Upper lobe of left lung (tissue), 6 donors: ENCODE data around the gene ZNF618. TPM values are rescaled to one million over a fixed set of nuclear protein-coding genes. Genes with fewer than 3 reads are reported as not detected.

ENCODE experiments used
- ATAC-seq, 2 donors: fragments of 200-7000 bp; cut with Tn5 transposase; one replicate each; pipeline ENCODE4 v1.9.1; 2022; ENCODE audit warnings: mild to moderate bottlenecking in 2 of 2, moderate library complexity in 2 of 2; ENCODE audit not compliant: low FRiP score in 2 of 2
- DNase-seq, 2 donors: peaks; one replicate each; pipeline ENCODE4 v3.0.0-alpha.2; 2019 to 2020
- H3K27ac ChIP-seq, 4 donors: fragments of 200-600 bp; sonication (generic); one replicate each; pipeline ENCODE4 v1.5.1; 2016 to 2019
- H3K27me3 ChIP-seq, 4 donors: fragments of 200-600 bp; sonication (generic); one replicate each; pipeline ENCODE4 v1.5.1; 2017 to 2019
- H3K36me3 ChIP-seq, 4 donors: fragments of 200-600 bp; sonication (generic); one replicate each; pipeline ENCODE4 v1.5.1; 2016 to 2019
- H3K4me1 ChIP-seq, 4 donors: fragments of 200-600 bp; sonication (generic); one replicate each; pipeline ENCODE4 v1.5.1; 2018 to 2019
- H3K4me3 ChIP-seq, 4 donors: fragments of 200-600 bp; sonication (generic); one replicate each; pipeline ENCODE4 v1.5.1; 2017 to 2019; ENCODE audit warnings: mild to moderate bottlenecking in 2 of 4, moderate library complexity in 1 of 4
- H3K9me3 ChIP-seq, 4 donors: fragments of 200-600 bp; sonication (generic); one replicate each; pipeline ENCODE4 v1.5.1; 2018 to 2019
- EP300 ChIP-seq, 4 donors: sonication (generic); formaldehyde crosslinking; IDR thresholded peaks; one replicate each; pipeline ENCODE4 v1.5.1; 2017; ENCODE audit warnings: antibody characterized with exemption in 4 of 4, control low read depth in 2 of 4
- POLR2A ChIP-seq, 4 donors: fragments of 450-650 bp; IDR thresholded peaks; one replicate each; pipeline ENCODE4 v1.5.1; 2016 to 2017; ENCODE audit warnings: antibody characterized with exemption in 4 of 4, mild to moderate bottlenecking in 2 of 4
- POLR2AphosphoS5 ChIP-seq, 2 donors: sonication (generic); formaldehyde crosslinking; IDR thresholded peaks; one replicate each; pipeline ENCODE4 v1.5.1; 2017; ENCODE audit warnings: antibody characterized with exemption in 2 of 2
- WGBS, 2 donors: methylation state at CpG; one replicate each; pipeline ENCODE4 v1.1.5; 2017 to 2018; 5-methylcytosine and 5-hydroxymethylcytosine counted together
- total RNA-seq, 6 donors: library from RNA; depleted of rRNA in 4 of 6; stranded (reverse); fragments of >200 nt in 4 of 6; gene quantifications; one replicate each; pipeline versions ENCODE4 v1.1.0 to v1.2.1, GENCODE V29; 2016 to 2021
- TF ChIP-seq, protein P1 (sequence below), 6 experiments: fragments of 450-650 bp in 4 of 6; fragments of 200-600 bp in 2 of 6; sonication (generic) in 2 of 6; IDR thresholded peaks; one replicate each; pipeline ENCODE4 v1.5.1; 2016 to 2019; ENCODE audit warnings: antibody characterized with exemption in 6 of 6
- donor health status: DM: no; HTN: no; CAD: no; lungs with moderate emphysema.
- donor health status: DM: no; HTN: yes; CAD: no; lungs with severe emphysema.

ZNF618 gene
- total RNA-seq, 6 donors from 2014 or later, result 3.2 to 11.6 (median 9.1) TPM

DNA sequence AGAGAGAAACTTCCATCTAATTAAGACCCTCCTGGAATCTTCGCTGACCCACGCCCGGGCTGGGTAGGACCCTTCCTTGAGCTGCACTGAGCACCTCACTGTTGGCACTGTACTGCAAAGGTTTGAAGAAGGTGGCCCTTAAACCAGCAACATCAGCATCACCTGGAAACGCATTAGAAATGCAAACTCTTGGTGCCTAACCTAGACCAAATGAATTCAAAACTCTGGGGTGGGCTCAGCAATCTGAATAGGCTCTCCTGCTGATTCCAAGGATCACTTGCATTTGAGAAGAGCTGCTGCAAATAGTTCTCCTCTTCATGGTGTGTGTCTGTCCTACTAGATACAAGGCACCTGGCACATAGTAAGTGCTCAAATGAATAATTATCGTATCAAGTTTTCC is 2.7 kb upstream of the ZNF618 start:
- no peaks in the 10 kb centered on the region for H3K36me3 ChIP-seq
- no peaks in the 10 kb centered on the region for H3K9me3 ChIP-seq
- no peak overlapping the region for H3K27ac ChIP-seq
- no peak for DNase-seq
- ATAC-seq, result no peak
- H3K4me1 ChIP-seq, result peaks cover 6 to 14% (median 14%) of the 10 kb centered on the region in 4 donors
- TF ChIP-seq, protein P1, sequence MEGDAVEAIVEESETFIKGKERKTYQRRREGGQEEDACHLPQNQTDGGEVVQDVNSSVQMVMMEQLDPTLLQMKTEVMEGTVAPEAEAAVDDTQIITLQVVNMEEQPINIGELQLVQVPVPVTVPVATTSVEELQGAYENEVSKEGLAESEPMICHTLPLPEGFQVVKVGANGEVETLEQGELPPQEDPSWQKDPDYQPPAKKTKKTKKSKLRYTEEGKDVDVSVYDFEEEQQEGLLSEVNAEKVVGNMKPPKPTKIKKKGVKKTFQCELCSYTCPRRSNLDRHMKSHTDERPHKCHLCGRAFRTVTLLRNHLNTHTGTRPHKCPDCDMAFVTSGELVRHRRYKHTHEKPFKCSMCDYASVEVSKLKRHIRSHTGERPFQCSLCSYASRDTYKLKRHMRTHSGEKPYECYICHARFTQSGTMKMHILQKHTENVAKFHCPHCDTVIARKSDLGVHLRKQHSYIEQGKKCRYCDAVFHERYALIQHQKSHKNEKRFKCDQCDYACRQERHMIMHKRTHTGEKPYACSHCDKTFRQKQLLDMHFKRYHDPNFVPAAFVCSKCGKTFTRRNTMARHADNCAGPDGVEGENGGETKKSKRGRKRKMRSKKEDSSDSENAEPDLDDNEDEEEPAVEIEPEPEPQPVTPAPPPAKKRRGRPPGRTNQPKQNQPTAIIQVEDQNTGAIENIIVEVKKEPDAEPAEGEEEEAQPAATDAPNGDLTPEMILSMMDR (IDR thresholded peaks at IDR 0.05), result no peak
- TF ChIP-seq POLR2AphosphoS5 (IDR thresholded peaks at IDR 0.05), result no peak
- TF ChIP-seq EP300 (IDR thresholded peaks at IDR 0.05), result no peak
- TF ChIP-seq POLR2A (IDR thresholded peaks at IDR 0.05), result no peak
- 90 to 96% methylated on average over 5 of the region's 5 CpGs for WGBS, 2 donors
- no peaks in the 10 kb centered on the region for H3K27me3 ChIP-seq
- no peak overlapping the region for H3K4me3 ChIP-seq

DNA sequence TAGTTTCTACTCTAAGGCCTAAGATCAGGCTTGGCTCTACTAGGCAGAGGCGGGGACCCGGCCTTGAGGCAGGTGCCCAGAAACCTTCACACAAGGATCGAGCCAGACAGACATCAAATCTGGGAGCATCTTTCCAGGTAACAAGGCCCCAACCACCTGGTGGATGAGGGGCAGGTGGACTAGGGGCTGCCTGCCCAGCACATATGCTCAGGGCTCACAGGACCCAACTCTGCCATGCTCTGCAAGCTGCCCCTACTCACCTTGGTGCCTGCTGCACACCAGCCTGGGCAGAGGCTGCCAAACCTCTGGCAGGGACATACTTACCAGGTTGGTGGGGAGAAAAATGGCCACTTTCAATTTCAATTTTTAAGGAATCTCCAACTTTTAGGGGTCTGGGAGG is 2.2 kb upstream of the ZNF618 start:
- H3K36me3 ChIP-seq, result no peaks in the 10 kb centered on the region
- 96% methylated on average over 3 of the region's 3 CpGs; no CpG with 5 or more reads in 1 of the 2 donors for WGBS, 2 donors
- no peak overlapping the region for H3K27ac ChIP-seq
- no peaks in the 10 kb centered on the region for H3K9me3 ChIP-seq
- H3K27me3 ChIP-seq, result no peaks in the 10 kb centered on the region
- peak in 1 of 2 donors; percentile 24 for DNase-seq
- peak in 1 of 2 donors; percentile 50 for ATAC-seq
- TF ChIP-seq EP300 (IDR thresholded peaks at IDR 0.05) (no peak), POLR2AphosphoS5 (IDR thresholded peaks at IDR 0.05) (no peak), POLR2A (IDR thresholded peaks at IDR 0.05) (no peak)
- TF ChIP-seq, protein P1 (IDR thresholded peaks at IDR 0.05), result no peak
- no peak overlapping the region for H3K4me3 ChIP-seq
- H3K4me1 ChIP-seq, result peaks cover 6 to 19% (median 14%) of the 10 kb centered on the region in 4 donors

DNA sequence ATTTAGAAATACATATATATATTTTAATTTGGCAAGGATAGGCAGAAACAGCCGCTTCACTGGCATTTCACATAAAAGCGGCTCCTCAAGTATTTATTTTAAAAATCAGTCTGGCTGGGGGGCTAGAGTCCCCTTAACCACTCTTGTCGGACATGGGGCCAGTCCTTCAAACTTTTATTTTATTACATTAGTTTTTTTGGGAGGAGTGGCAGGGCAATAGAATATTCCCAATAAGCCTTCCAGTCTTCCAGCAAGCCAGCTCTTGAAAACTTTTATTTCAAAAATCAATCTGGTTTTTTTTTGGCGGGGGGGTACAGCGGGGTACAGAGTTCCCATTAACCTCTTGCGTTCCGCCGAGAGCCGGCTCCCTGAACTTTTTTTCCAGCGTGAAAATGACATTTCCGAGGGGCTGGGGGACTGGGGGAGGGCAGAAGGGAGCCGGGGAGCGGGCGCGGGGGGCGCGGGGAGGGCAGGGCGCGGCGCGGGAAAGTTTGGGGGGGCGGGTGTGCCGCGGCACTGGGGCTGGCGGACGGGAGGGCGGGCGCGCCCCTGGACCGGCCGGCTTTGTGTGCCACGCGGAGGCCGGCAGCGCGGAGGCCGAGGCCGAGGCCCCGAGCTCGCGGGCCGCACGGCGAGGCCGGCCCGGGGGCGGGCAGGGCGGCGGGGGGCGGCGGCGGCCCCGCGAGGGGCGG is 504 bp upstream of the ZNF618 start:
- peak overlapping the region in 1 of 4 donors; percentile 73 for H3K27ac ChIP-seq
- H3K4me3 ChIP-seq, result peak overlapping the region in 3 of 4 donors; percentile 55 to 95 (median 60)
- DNase-seq (peak in 1 of 2 donors; percentile 85), ATAC-seq (peak in 1 of 2 donors; percentile 59)
- TF ChIP-seq POLR2AphosphoS5 (IDR thresholded peaks at IDR 0.05), result no peak
- TF ChIP-seq, protein P1 (IDR thresholded peaks at IDR 0.05), result no peak
- no peak for TF ChIP-seq POLR2A (IDR thresholded peaks at IDR 0.05)
- TF ChIP-seq EP300 (IDR thresholded peaks at IDR 0.05), result no peak
- no peaks in the 10 kb centered on the region for H3K36me3 ChIP-seq
- H3K9me3 ChIP-seq, result no peaks in the 10 kb centered on the region
- peaks cover 6 to 21% (median 14%) of the 10 kb centered on the region in 4 donors for H3K4me1 ChIP-seq
- H3K27me3 ChIP-seq, result no peaks in the 10 kb centered on the region
- WGBS, 2 donors, result 11 to 13% methylated on average over 13 of the region's 55 CpGs

DNA sequence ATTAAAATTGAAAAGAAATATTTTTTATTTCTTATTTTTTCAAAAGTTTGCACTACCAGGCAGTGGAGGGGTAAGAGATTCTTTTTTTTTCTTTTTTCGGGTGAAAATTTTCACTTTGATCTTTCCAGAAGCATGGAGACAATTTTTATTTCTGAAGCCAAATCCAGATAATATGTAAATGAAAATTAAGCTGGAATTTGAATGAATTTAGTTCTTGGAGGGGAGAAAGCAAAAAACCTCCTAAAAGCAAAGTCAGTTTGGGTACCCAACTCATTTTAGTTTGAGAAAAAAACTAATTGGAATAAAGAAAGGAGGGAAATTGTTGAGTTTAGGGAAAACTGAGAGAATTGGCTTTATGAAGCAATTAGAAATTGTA is 872 bp downstream of the ZNF618 start:
- TF ChIP-seq POLR2AphosphoS5 (IDR thresholded peaks at IDR 0.05) (no peak), EP300 (IDR thresholded peaks at IDR 0.05) (no peak), POLR2A (IDR thresholded peaks at IDR 0.05) (no peak)
- TF ChIP-seq, protein P1 (IDR thresholded peaks at IDR 0.05), result peak in 1 of 6 experiments; percentile 0
- peak overlapping the region; percentile 90 to 99 (median 96) for H3K4me3 ChIP-seq
- no peak for ATAC-seq
- DNase-seq, result no peak
- H3K9me3 ChIP-seq, result no peaks in the 10 kb centered on the region
- H3K4me1 ChIP-seq, result peaks cover 6 to 21% (median 14%) of the 10 kb centered on the region in 4 donors
- 0% methylated on average over 1 of the region's 1 CpG for WGBS, 2 donors
- no peaks in the 10 kb centered on the region for H3K36me3 ChIP-seq
- no peaks in the 10 kb centered on the region for H3K27me3 ChIP-seq
- peak overlapping the region in 2 of 4 donors; percentile 79 to 88 for H3K27ac ChIP-seq

DNA sequence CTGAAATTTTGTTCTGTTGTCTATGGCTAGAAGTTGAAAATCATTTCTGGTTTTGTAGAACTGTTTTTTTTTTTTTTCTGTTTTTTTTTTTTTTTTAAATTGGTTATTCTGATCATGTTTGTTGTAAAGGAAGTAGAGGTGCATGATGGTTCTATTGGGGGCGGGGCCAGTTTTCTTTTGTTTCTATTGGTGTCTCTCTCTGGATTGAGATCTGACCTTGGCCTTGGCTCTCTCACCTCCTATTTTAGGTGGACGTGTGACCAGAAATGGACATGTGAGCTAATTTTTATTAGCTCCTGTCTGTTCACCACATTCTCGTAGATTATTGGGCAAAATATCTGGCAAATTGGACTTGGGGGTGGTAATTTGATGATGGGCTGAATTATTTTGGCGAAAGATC is 3.2 kb downstream of the ZNF618 start:
- peaks cover 6 to 21% (median 14%) of the 10 kb centered on the region in 4 donors for H3K4me1 ChIP-seq
- H3K27me3 ChIP-seq, result no peaks in the 10 kb centered on the region
- TF ChIP-seq POLR2A (IDR thresholded peaks at IDR 0.05) (no peak), POLR2AphosphoS5 (IDR thresholded peaks at IDR 0.05) (no peak), EP300 (IDR thresholded peaks at IDR 0.05) (no peak)
- TF ChIP-seq, protein P1 (IDR thresholded peaks at IDR 0.05), result no peak
- H3K4me3 ChIP-seq, result no peak overlapping the region
- WGBS, 2 donors, result 90% methylated on average over 4 of the region's 4 CpGs
- H3K36me3 ChIP-seq, result no peaks in the 10 kb centered on the region
- no peak overlapping the region for H3K27ac ChIP-seq
- ATAC-seq (no peak), DNase-seq (no peak)
- no peaks in the 10 kb centered on the region for H3K9me3 ChIP-seq
